T-helper 22 cell (primary cell): Measurements from ENCODE around the gene TRAF7.

Experiments
- DNase-seq: peaks from one replicate; pipeline ENCODE4 v3.0.0-alpha.2; 2020; ENCODE audit warnings: low read depth

TRAF7 gene

GRCh38 chr16:2216330-2216729 lies 60.7 kb downstream of the TRAF7 start:
- no peak for DNase-seq

- DNase-seq = peak; percentile 99
These were observed 67.8 kb downstream of the TRAF7 start, which contains the start of gene E4F1 for GRCh38 chr16:2223221-2223941. Gene E4F1, plus strand, starts transcription at chr16:2223591. Its CDS starts 23 bp downstream, at chr16:2223614.

- DNase-seq = no peak
These were observed 68.4 kb downstream of the TRAF7 start for GRCh38 chr16:2223942-2224486.

- DNase-seq = no peak
These were observed 70.7 kb downstream of the TRAF7 start for GRCh38 chr16:2226245-2226793.

- no peak for DNase-seq
These were observed 71.3 kb downstream of the TRAF7 start for GRCh38 chr16:2226918-2227317.
